NCI-H2171 (cell line): Measurements from ENCODE around the gene RTKN.
A peak's percentile ranks its signal among the peaks of the same experiment; 100 is the strongest.

Experiments
- DNase-seq: peaks from one replicate; lab custom pipeline; 2025; lab: John Stamatoyannopoulos, UW

The RTKN gene

GRCh38 chr2:74415762-74416395, 25.9 kb downstream of the RTKN start:
- no peak for DNase-seq

DNA sequence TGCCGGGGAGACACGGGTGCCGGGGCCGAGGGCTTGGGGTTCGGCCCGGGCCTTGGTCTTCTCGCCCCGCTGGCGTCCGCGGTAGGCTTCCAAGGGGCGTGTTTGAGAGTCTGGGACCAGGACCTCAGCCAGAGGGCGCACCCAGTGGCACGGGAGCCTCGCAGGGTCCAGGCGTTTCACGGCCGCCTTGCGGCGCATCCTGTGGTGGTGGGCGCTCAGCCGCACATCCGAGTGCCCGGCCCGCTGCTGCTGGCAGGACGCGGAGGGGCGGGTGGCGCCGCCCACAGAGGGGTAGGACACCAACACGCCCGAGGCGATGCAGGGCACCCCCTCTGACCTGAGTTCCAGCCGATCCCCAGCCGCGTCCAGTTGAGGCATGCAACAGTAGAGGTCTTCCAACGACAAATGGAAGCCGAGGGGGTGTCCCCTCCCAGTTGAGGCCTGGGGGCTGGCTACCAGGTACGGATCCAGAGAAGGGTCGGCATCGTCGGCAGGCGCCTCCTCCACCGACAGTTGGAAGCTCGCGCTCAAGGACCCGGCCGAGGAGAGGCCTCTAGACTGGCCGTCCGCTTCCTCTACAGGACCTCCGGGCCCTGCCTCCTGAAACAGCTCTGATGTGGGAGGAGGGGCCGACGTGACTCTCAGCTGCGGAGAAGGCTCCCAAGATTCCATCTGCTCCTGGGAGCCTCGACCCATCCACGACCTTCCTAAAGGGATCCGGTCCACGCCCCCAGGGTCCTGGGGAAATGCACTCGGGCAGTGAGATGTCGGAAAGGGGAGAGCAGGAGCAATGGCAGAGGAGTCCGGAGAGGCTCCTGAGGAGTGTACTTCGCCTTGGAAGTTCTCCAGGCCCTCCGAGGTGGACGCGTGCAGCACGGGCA, 26.6 kb downstream of the RTKN start:
- no peak for DNase-seq

DNA sequence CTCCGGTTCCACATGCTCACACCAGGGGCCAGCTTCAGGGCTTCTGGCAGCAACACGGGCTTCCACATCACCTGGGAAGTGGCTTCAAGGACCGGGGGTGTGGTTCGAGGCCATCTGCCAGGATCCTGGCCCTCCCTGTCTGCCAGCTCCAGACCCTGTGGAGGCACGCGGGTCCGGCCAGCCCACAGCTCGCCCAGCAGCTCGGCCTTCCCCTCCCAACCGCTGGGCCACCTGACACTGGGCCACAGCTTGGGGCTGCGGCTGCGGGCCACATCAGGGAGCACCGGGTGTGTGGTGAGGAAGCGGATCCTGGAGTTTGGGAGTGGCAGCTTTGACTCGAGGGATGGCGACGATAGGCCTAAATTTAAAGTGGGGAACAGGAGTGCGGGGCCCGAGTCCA, 27.3 kb downstream of the RTKN start:
- no peak for DNase-seq

DNA sequence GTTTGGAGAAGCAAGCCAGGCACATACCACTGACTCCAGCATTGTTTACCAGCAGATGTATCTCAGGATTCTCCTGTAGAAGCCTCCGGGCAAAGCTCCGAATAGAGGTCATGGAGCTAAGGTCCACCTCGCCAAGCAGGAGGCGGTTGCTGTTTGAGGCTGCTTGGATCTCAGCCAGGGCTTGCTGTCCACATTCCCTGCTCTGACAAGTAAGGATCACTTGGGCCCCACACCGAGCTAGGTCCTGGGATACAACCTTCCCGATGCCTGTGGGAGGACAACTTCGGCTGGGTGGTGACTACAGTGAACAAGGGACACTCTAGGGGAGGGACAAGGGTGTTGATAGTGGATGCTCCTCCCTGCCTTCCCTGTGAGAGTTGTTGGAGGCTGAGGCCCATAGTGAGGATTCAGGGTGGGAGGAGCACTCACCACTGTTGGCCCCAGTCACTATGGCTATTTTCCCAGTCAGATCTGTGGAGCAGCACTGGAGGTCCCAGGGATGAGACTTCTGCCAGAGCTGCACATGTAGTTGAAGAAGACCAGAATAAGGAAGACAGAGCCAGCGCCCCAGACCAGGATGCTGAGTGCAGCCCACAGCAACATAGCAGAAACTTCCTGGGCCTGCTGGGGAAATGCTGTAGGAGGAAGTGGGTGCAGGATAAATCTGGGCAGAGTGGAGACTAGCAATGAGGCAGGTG, 28.6 kb downstream of the RTKN start:
- no peak for DNase-seq

DNA sequence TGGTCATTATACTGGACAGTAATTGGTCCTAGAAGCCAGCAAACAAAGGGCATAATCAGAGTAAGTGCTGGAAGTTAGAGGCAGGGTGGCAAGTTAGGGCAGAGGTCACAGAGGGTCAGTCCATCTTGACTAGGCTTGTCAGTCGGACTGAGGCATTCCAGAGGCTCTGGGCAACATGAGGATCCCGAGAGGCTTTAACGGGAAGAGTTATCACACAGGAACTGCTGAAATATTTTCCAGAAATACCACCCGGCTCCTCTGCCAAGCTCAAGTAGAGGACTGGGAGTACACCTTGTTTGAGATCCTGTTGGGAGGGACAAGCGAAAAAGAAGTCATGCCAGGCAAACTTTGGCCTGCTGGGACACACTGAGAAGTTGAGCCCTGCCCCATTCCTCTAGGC, 34.1 kb downstream of the RTKN start:
- DNase-seq = no peak

- DNase-seq = no peak
These were observed 35.7 kb downstream of the RTKN start for GRCh38 chr2:74406035-74406434.

DNA sequence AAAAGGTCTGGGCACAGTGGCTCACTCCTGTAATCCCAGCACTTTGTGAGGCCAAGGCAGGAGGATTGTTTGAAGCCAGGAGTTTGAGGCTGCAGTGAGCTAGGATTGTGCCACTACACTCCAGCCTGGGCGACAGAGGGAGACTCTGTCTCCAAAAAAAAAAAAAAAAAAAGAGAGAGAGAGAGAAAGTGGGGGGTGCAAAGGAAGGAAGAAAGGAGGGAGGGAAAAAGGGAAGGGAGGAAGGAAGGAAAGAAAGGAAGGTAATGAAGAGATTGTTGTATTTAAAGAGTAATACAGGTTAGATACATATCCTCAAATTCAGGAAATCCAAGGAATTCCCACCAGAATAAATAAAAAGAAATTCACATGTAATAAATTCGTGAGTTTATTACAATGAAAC, 39.8 kb downstream of the RTKN start:
- DNase-seq = no peak

DNA sequence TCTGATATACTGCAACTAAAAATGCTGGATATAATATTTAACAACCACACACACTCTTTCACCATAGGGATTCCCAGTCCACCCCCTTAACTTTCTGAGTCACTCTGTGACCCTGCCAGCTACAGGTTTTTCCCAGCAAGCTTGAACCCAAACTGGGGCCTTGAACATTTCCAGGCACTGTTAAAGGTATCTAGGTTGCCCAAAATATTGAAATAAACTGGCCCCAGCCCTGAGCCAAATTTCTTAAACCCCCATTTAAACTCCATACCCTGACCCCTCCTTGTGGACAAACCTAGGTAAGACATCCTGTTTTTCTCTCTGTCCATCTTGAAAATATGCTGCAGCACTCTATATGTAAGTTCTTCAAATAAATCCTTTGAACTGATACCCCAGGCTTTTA, 42.0 kb downstream of the RTKN start:
- DNase-seq = no peak

- DNase-seq = no peak
These were observed 45.6 kb downstream of the RTKN start for GRCh38 chr2:74396149-74396548.

DNA sequence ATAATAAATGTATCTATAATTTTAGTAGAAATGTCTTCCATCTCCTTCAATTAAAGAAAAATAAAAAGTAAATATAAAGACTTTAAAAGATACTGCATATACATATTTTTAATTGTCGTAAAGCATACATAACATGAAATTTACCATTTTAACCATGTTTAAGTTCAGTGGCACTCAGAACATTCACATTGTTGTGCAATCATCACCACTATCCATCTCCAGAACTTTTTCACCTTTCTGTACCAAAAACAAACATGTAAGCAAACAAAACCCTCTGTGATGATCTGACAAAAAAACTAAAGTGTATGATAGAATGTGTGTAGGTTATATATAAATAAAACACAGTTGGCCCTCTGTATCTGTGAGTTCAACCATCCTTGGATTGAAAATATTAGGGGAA, 48.2 kb downstream of the RTKN start:
- DNase-seq = no peak

DNA sequence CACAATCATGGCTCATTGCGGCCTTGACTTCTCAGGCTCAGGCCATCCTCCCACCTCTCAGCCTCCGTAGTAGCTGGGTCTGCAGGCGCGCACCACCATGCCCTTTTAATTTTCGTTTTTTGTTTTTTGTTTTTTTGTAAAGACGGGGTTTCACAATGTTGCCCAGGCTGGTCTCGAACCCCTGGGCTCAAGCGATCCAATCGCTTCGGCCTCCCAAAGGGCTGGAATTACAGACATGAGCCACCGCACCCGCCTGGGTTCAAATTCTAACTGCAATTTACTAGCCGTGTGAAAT, 49.3 kb downstream of the RTKN start:
- no peak for DNase-seq

DNA sequence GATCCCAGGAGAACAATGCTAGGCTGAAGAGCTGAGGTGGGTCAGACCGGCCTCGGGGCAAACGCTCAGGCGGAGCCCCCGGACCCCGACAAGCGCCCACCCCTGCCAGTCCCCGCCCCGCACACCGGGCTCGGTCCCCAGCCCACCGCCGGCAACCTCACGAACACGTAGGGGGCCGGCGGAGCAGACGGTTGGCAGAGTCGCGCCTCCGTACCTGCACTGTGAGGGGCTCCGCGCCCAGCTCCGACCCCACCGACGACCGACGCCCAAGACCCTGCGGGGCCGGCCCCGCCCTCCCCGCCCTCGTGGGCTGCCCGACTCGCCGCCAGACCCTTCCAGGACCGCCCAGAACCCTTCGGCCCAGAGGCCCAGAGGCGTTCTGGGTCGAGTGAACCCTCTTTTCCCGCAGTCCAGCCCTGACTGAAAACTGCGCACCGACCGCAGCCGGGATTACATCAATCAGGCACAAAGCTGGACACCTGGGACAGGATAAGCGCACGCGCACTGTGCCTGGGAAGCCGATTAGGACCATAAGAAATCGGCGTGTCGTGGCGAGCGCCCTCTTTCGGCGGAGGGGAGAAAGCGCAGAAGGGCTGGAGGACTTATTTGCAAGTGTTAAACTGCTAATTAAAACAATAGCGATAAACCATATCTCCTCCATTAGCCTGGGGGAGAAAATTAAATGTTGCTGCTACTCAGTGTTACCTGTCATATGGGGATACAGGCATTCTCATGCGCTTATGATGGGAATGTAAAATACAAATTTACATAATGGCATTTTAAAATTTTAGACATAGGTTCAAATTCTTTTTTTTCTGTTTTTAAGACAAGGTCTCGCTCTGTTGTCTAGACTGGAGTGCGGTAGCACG, 49.9 kb downstream of the RTKN start:
- peak; percentile 86 for DNase-seq

DNA sequence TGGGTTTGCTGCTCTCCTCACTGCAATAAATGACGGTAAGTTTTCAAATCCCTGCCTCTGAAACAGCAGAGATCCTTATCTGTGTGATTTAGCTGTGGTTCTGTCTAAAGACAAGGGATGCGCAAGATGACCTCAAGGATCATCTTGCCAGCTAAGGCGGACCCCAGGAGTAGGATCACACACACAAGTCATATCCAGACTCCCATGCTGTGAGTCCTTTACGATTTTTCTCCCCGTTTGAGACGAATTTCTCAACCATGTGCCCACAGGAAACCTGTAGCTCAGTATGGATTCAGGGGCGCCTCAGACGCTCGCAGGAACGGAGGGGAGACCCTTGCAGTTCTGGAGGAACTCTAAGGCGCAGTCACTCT, 50.5 kb downstream of the RTKN start:
- no peak for DNase-seq

DNA sequence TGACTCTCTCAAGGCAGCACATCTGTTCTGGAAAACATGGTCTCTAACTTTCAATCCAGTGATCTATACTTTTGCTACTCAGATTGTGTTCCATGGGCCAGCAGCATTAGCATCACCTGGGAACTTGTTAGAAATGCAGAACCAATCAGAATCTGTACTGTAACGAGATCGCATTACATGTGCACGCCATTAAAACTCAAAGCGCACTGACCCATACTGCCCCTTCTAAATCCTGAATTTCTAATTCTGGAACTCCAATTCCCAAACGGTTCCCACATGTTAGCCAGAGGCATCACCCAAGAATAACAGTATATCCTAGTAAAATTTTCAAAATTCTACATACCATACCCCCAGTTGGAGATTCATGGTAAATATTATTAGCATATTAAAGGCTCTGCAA, 51.1 kb downstream of the RTKN start:
- no peak for DNase-seq

DNA sequence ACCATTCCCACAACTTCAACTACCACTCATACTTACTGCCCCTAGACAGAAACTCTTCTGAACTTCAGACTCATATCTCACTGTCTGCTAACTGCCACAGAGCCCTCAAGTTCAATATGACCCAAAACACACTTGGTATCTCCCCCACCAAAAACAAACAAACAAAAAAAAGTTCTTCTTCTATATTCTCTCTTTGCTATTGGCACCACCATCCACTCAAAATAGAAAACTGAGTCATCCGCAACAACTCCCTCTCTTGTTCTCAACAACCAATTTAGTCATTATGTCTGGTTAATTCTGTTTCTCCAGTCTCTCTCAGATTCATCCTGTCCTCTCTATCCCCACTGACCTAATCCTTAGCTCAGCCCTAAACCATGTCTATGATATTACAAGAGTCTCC, 54.4 kb downstream of the RTKN start:
- no peak for DNase-seq

DNA sequence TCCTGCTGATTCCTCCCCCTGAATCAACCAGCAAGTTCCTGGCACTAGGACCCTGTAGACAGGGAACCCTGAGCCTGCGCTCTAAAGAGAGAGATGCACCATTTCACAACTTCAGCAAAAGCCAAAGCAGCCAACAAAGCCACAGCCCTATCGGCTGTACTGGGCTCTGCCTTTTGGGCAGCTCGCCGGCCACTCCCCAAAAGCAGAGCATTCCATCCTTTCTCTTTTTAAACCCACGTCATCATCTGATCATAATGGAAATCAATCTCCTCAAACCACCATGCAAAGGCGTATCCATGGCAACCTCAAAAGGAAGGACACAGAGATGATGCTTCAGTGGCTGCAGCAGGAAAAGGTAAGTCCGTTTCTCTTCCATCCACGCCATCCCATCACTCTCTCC, 56.3 kb downstream of the RTKN start:
- no peak for DNase-seq

DNA sequence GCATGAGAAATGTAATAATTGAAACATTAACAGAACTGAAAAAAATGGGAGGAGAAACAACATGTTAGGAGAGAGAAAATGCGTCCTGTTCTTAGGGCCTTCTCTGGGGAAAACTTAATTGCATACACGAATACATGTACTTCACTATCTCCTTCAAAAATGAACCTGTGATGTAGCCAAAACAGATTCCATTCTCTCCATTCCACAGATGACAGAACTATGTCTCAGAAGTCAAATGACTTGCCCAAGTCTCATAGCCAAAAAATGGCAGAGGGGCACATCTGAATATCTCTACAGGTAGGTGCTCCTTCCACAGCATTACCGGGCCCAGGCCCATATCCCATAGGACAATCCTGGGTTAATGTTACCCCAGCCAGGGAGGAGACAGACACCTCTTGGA, 57.7 kb downstream of the RTKN start:
- no peak for DNase-seq

- no peak for DNase-seq
These were observed 58.5 kb downstream of the RTKN start for GRCh38 chr2:74383254-74383653.

DNA sequence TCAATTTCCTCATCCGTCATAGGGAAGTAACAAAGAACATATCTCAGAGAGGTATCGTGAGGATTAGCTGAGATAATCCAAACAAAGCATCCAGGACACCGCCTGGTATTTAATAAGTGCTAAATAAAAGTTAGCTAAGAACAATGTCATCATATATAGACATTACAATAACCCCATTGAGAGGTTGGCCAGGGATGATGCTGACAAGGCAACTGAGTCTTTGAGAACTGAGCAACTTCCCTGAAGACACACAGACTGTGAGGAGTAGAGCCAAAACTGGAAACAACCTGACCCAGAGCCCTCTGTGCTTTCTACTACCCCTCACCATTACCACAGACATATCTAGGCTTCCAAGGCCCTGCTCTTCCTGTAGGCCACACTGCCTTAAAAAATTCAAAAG, 60.0 kb downstream of the RTKN start:
- DNase-seq = no peak

DNA sequence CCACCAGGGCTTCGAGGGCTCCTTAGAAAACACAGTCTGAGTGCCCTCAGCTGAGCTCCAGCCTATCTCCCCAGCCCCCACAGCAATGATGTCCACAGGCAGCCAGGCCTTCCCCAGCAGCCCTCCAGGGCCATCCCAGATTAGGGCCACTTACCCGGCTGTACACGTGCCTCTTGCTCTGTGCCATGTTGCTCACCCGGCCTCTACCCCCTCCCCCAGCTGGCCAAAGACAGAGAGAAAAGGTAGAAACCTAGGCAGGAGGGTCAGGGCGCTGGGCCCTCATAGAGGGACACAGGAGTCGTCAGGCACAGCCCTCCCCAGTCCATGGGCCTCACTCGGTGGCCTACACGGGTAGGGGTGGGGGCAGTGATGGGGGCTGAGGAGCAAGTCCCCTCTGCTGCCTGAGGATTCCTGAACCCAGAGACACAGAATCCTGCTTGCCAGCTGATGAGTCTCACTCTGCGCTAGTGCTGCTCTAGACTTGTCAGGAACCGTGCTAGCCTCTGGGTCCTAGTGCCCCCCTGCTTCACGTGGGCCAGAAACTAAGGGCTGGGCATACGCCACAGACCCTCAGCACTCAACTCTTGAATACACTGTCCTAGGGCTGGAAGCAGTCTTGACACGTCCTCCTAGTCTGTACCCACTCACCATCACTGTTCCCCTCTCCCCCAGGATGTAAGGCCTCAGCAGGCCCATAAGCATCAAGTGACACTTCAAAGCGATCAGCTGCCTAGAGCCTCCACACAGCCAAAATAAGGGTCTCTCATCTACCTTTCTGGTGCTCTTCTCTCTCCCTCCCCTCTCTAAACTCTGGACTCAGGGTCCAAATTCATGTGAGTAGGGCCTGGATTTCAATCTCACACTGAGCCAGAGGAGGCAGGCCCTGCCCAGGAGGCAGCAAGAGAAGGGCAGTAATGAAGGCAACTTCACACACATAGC, 61.6 kb downstream of the RTKN start, which contains the start of gene DCTN1:
Gene DCTN1 (minus strand): TSS at position 461 of the 939 bp plus-strand sequence. CDS start 274 bp downstream, at position 187.
- DNase-seq = no peak

DNA sequence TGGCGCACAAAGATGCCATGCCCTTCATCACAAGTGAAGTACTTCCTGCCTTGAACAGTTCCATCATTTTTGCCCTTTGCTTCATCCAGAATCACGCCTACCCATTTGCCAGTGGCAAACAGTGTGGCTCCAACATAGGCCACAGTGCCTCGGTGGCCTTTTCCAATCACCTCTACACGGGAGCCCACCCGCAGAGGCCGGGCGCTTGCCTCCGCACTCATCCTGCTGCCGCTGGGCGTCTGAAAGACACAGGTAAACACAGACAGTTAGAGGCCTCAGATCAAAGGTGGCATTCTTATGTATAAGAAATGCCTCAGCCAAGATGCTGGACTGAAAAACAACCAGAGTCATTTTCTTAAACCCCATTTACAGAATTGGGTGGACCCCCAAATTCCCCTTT, 63.7 kb downstream of the RTKN start:
- DNase-seq = no peak
